Transverse colon (tissue), 4 donors: ENCODE measurements around the gene SMAD3.

ENCODE experiments used
- CTCF ChIP-seq, 5 experiments: fragments of 200-600 bp in 3 of 5; fragments of 450-650 bp in 2 of 5; sonication (generic) in 3 of 5; IDR thresholded peaks; 1 replicate in 2 of 5; 2 replicates in 3 of 5; pipeline ENCODE4 v1.5.1; 2016 to 2017; ENCODE audit warnings: antibody characterized with exemption in 5 of 5, inconsistent platforms in 3 of 5, mild to moderate bottlenecking in 2 of 5, moderate library complexity in 1 of 5
- EP300 ChIP-seq: sonication (generic); formaldehyde crosslinking; IDR thresholded peaks from one replicate; pipeline ENCODE4 v1.6.1; 2017; ENCODE audit warnings: antibody characterized with exemption, low read depth
- POLR2A ChIP-seq: fragments of 450-650 bp; IDR thresholded peaks from one replicate; pipeline ENCODE4 v1.6.1; 2016; ENCODE audit warnings: antibody characterized with exemption, mild to moderate bottlenecking, moderate library complexity
- POLR2AphosphoS5 ChIP-seq, 3 donors: sonication (generic); formaldehyde crosslinking; IDR thresholded peaks; one replicate each; pipeline ENCODE4 v1.6.1; 2016; ENCODE audit warnings: antibody characterized with exemption in 3 of 3

- TF ChIP-seq CTCF (IDR thresholded peaks at IDR 0.05) (no peak), POLR2A (no peak), POLR2AphosphoS5 (IDR thresholded peaks at IDR 0.05) (no peak), EP300 (no peak)
Measured at GRCh38 chr15:67242708-67243111, 177.3 kb downstream of the SMAD3 start.
